Stimulated activated CD8-positive, alpha-beta memory T cell treated with anti-CD3 and anti-CD28 coated beads, Interleukin-12 subunit alpha, Interleukin-12 subunit beta, amount 100 ng/mL, for 1 hour (primary cell): ENCODE measurements around the gene ZNF112.
"Not testable (repeated sequence)": the region's sequence is repeated elsewhere in the genome, so short reads cannot be mapped to it uniquely, and the experiment has no call there.

Experiments used
- DNase-seq: peaks from one replicate; pipeline ENCODE4 v3.0.0-alpha.2; 2020; ENCODE audit warnings: low read depth

The ZNF112 gene

DNA sequence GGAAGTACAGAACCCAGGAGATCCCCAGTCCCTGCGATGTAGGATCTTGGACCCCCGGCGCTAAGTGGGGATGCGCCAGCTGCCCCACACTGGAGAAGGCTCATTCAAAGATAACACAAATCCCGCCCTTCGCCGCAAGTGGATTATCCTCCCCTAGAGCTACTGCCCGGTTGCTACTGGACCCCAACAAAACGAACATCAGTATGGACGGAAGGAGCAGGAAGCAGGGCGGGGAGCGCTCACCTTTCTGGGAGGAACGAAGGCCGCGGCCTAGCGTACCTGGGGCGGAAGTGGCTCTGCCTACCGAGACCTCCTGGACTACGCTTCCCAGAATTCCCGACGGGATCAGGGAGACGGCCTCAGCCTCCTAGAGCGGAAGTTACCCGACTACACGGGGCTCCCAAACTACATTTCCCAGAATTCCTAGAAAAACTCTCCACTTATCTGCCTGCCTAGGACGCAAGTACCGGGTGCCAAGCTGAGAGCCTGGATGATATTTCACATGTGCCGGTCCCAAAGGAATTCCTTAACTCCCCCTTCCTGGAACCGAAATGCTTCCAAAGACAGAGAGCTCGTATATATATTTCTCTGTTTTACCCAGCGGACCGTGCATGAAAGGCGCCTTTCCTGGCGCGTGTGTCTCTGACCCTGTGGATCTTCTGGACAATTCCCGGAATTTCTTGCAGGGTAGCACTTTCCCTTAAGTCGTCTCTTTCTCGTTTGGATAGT lies at the start of gene ZNF112:
TSS of gene ZNF112 (minus strand) at position 298 of the 729 bp plus-strand sequence. CDS start 16,141 bp downstream, outside the sequence.
- no peak for DNase-seq

DNA sequence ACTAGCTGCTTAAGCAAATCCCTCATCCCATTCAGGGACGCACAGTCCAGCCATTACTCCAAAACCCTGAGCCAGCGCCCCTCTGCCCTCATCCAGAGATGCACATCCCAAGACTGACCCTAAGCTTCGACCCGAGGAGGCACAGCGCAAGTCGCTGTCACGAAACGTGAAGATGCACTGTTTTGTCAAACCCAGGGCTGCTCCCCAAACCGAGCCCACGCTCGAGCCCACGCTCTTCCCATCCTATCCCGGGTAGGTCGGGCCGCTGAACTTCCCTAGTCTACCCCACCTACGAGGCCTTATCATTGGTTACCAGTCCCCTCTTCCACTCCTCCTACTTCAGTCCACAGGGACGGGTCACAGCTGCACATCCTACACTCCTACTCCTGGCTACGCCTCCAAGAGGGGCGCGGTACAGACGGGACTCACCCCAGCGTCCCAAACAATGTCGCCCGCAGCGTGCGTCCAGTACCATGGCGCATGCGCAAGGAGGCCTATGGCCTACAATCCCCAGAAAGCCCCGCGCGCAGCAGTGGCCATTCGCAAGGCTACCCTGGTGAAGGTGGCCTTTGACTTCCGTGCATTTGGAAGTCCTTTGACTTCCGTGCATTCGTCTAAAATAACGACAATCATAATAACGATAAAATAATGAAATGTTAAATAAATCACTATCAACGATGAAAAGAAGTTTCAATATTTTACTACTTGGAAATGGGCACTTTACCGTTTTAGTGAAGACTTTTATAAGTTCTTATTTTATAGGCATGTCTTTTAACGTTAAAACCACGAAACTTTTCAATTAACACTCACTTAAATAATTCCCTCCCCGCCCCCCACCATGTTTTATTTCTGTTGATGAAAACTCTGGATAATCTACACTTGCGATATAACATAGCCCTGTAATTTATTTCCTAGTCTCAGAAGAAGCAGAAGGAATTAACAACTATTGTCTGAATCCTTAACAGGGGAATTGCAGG lies 44.9 kb upstream of the ZNF112 start, which contains the start of gene ZNF285:
TSS of gene ZNF285 (minus strand) at position 470 of the 977 bp plus-strand sequence. CDS start 4,395 bp downstream, outside the sequence.
- peak; percentile 55 for DNase-seq

DNA sequence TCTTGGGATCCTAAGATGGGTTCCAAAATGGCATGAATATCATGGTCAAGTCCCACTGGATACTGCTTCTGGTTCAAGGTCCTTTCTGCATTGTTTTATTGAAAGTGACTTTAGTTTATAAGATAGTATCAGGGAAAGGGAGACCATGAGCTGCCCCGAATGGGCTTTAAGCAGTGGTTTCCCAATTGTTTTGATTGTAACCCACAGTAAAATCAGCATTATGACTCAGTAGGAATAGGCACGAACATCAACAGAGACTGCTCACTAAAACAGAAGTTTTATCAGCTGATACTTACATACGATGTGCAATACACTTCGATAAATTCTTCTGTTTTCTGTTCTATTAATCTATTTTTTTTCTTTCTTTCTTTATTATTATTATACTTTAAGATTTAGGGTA lies 32.8 kb upstream of the ZNF112 start:
- DNase-seq, result not testable (repeated sequence)

DNA sequence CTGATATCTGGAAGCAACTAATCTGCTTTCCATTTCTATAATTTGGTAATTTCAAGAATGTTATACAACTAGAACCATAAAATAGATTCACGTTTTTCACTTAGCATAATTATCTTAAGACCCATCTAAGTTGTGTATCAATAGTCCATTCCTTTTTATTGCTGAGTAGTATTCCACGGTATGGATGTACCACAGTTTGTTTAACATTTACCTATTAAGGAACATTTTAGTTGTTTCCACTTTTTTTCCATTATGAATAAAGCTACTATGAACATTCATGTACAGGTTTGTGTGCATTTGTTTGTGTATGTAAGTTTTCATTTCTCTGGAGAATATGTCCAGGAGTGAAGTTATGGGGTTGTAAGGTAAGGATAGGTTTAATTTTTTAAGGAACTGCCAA lies 18.3 kb upstream of the ZNF112 start:
- no peak for DNase-seq

DNA sequence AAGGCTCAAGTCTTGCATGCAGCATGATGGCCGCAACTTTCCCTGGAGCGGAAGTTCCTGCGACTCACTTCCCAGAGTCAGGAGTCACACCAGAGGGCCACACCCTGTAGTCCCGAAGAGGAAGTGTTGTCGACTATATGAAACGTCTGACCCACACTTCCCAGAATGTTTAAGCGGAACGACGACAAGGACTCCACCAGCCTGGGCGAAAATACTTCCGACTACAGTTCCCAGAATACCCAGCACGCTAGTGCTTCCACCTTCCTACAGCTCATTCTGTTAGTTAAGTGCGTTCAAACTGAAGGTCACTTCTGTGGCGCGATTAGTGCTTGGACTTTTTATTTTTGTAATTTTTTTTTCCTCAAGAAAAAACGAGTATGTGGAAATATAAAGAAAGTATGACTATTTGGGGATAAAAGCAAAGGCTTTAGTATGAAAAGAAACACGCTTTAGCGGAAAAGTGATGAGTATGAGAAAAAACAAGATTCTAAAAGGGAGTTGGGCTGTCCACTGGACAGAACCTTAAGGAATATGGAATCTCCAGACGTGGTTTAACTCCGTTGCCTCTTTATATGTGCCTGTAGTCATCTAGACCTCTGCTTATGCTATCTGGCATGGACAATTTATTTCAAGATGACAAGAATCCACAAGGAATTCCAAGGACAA lies 15.5 kb upstream of the ZNF112 start:
- no peak for DNase-seq

DNA sequence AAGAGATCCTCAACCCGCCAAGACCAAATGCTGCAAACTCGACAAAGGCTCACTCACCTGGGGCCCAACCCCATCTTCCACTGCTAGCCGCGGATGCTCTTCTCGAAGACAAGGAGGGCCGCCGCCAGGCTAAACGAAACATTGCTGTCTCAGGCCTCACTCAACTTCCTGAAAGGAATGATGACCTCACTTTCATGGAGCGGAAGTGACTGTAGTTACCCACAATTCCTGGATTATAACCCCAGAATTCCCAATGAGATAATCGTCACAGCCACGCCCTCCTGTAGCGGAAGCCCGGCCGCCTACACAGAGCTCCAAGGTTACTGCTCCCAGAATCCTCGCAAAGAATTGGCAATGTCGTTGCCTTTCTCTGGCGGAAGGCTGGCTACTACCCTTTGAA lies 10.5 kb upstream of the ZNF112 start:
- no peak for DNase-seq

DNA sequence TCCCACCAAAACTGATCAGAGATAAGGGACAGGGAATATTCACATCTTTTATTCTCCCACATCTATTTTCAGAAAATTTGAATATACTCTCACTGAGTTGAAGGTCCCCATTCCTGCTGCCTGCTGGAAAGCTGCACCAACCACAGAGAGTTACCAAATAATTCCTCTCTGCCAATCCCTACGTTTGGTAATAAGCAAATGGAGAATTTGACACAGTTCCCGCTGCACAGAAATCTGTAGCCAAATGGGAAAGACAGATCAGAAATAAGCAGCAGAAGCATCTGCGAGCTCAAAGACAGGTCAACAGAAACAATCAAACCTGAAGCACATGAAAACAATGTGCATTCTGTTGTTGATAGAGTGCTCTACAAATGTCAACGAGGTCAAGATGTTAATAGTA lies 9.9 kb downstream of the ZNF112 start:
- no peak for DNase-seq

DNA sequence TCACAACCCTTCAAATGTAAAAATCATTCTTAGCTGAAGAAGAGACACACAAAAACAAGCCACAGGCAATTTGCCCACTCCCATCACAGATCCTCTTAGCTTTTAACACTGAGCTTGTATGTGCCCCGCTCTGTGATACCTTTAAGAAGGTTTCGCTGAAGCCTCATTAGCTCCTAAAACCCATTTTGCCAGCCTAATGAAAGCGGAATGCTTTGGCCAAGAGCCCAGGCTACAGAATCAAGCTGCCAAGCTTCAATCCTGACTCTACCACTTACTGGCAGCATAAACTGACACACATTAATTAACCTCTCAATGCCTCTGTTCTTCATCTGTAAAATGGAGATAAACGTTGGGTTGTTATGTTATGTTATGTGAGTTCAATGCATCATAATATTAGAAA lies 10.5 kb downstream of the ZNF112 start:
- DNase-seq, result no peak

DNA sequence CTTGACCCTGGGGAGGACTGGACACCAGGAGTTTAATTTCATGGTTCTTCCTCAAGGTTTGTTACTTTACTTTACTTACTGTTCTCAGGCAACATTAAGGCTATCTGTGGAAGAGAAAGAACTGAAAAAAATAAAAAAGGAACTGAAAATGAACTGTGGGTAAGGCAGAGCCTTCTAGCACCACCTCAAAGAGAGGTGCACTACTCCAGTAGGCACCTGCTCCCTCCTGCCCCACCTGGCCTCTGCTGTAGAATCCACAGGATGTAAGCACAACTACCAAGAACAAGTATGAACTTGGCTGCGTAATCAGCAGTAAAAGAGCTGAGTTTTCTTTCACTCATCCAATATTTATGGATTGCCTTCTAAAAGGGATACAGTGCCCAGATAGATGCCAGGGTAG lies 12.2 kb downstream of the ZNF112 start:
- DNase-seq, result no peak

DNA sequence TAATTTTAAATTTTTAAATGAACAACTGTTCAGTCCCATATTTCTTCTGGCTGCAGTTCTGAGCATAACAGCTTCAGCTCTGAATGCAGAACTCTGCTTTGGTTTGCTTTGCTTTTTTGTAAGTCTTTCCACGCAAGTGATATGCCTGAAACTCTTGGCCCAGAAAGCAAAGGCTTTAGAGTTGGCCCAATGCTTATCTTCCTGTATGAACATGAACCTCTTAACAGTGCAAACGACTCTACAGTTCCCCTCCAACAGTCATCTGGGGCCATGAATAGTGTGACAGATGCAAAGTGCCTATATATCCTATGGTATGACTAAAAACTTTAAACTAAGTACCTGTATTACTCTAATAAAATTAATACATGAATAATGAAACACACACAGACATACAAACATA lies 14.7 kb downstream of the ZNF112 start:
- no peak for DNase-seq

DNA sequence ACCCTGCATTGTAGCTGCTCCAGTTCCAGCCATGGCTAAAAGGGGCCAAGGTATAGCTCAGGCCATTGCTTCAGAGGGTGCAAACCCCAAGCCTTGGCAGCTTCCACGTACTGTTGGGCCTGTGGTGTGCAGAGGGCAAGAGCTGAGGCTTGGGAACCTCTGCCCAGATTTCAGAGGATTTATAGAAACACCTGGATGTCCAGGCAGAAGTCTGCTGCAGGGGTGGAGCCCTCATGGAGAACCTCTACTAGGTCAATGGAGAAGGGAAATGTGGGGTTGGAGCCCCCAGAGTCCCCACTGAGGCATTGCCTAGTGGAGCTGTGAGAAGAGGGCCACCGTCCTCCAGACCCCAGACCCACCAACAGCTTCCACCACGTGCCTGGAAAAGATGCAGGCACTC lies 21.8 kb downstream of the ZNF112 start:
- not testable (repeated sequence) for DNase-seq

DNA sequence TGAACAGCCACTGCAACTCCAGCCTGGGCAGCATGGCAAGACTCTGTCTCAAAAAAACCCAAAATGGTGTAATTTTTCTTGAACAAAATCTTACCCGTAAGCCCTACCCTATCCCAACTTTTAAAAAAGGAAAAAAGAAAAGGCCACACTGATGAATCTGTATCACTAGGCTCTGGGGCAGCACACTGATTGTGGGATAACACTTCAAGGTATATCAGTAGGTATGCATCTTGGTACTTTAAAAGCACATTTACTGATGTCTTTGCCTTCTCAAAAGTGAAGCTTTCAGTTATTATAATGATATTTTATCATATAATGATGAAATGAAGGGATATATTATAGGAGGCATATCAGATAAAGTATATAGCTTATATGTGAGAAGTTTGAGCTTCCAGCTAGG lies 24.3 kb downstream of the ZNF112 start:
- DNase-seq, result no peak

DNA sequence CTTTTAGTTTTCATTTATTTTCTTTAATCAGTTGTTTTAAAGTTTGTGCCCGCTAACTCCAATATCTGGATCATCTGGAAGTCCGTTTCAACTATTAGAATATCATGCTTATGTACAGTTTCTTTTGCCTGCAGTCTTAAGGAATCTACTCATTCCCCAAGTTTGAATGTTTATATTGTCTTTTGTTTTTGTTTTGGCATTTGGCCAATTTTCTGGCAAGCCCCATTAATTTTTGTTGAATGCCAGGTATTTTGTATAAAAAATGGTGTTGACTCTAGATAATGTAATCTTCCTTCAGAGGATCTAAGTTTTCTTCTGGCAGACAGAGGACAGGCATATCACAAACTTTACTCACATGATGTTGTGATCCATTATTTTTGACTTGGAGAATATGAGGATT lies 40.6 kb downstream of the ZNF112 start:
- DNase-seq, result no peak

DNA sequence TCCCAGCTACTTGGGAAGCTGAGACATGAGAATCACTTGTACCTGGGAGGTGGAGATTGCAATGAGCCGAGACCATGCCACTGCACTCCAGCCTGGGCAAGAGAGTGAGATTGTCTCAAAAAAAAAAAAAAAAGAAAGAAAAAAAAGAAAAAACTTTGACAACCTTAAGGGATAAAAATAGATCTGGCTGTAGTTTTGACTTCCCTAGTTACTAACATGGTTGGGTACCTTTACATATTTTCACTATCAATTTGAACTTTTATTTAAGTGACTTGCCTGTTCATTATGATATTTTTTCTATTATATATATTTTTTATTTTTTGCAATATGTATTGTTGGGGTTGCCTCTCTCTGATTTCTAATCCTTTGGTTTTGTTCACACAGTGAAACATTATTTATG lies 43.2 kb downstream of the ZNF112 start:
- no peak for DNase-seq

DNA sequence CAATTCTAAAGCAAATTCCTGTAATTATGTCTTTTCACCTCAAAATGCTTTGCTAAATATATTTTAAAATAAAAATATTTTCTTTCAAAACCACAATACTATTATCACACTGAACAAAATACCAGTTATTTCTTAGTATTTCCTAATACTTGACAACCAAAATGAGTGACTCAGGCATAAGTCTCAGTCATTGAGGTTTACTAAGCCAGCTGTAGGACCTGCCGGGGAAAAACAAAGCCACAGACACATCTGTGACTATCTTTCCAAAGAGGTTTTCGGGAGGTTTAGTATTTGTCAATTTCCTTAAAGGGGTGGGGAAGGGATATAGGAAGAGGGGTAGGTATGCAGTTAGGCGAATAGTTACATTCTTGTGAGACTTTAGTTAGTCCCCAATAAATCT lies 48.5 kb downstream of the ZNF112 start:
- no peak for DNase-seq

DNA sequence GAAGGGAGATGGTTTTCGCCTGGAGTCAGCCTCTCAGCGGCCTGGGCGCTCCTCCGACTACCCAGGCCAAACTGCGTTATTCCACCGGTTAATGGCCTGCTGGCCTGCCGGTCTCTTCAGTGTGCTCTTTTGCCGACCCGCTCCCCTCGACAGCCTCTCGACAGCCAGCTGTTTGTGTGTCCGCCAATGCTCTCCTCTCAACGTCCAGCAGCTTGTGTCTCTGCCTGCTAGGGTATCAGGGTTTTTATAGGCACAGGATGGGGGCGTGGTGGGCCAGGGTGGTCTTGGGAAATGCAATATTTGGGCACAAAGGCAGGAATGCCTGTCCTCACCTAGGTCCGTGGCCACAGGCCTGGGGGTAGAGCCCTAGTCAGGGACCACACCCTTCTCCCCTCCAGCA lies 50.2 kb downstream of the ZNF112 start:
- DNase-seq, result no peak

DNA sequence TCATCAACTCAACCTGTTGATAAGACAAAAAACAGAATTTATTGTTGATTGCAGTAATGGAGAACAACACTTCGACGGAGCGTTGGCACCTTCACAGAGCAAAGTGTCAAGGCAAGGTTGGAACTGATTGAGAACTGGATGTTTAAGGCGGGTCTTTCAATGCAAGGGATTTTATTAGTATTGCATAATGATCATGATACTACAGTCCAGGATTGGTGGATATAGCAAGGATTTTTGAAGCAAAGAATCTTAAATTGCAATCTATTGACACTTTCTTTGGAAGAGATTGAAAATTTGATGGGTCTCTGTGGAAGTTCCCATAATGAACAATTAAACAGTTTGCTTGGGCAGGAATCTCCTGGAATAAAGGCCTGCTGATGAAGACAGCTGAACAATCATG lies 51.0 kb downstream of the ZNF112 start:
- DNase-seq, result no peak

DNA sequence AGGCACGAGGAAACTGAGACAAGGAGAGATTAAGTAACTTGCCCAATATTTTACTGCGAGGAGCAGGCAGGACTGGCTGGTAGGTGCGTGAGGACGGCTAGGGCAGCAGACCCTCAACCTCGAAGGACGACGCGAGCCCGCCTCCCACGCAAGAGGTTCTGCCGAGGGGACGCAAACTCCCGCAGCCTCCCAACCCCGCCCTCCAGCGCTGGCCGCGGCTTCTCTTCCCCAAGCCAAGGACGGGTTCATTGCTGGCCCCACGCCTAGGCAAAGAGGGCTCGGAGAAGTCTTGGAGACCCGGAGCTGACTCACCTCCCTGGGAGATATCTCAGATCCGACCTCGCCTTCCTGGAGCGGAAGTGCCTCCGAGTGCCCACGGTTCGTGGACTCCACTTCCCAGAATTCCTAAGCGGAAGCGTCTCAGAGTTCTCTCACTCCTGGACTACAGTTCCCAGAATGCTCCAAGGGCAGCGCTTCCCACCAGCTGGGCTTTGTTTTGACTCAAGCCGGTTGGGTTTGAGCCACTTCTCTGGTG lies 51.8 kb downstream of the ZNF112 start, which contains the start of gene ZNF235:
TSS of gene ZNF235 (minus strand) at position 367 of the 535 bp plus-strand sequence. CDS start 1,621 bp downstream, outside the sequence.
- DNase-seq, result peak; percentile 60

DNA sequence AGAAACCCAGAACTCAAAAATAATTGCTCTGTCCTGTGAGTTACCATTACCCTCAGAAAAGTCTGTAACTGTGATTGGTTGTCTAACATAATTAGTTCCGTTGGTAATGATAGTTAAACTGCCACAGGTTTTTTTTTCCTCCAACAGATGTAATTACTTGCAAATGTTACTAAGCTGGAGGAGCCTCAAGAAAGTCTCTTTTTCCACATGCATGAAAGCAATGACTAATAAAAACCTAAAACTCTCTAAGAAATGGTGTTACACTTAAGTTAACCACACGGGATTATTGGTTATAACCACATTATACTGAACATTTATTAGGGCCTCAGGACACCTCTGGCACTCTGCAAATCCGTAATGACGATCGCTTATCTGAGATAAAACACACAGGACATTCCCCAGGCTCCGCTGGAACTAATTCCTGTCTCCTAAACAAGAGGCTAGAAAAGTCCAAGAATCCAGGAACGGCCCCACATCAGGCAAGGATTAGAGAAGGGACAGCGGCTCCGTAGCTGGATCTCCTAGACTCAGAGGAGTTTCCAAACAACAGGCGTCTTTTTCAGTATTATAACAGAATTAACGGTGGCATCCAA lies 52.4 kb downstream of the ZNF112 start:
- no peak for DNase-seq

DNA sequence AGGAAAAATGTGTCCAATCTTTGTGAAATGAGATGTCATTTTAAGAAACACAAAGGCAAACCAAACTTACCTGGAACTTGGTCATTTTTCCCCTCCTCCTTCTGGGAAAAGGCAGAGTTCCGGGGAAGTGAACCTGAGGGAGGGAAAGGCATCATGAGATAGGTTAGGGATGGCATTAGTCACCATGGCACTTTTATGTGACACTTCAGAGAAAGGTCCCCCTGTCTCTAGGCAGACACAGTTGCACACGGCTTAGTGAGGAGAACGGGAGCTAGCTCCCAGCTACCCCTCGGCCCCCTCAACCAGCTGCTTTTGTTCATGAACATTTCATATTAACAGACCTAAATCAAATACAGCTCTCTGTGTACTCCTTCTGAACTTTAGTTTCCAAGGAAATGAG lies 53.2 kb downstream of the ZNF112 start:
- no peak for DNase-seq

DNA sequence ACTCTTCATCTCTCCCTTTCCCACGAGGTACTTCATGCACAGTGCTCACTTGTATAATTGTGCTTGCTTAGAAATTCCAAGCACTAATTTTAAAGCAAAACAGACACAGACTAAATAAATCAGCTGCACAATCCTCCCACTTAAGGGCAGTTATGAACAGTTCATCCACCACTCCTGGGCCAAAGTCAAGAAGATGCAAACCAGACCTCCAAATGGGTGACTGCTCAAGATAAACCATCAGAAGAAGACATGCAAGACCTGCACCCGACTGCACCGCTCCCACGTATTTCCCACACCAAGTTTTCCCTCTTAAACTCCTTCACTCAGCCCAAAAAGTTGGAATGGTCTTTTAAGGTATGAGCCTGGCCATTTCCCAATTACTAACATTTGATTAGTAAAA lies 71.5 kb downstream of the ZNF112 start:
- DNase-seq, result no peak

DNA sequence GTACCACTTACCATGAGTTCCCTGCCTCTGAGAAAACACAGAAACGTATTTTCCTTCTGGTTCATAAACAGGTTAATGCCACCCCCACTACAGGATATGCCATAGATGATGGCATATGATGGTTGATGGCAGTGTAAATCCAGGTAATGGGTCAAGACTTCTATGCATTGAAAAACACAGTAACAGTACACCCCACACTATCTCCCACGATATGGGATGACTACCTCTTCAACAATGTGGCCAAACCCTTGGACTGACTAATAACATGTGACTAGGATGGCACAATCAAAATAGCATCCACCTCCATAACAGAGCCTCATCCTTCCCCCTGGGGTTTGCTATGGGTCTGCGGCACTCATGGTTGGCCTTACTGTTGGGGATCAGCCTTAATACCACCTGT lies 73.6 kb downstream of the ZNF112 start:
- no peak for DNase-seq
